DOHH2 (cell line): ENCODE measurements around the gene BRINP2.

Experiments used
- EZH2phosphoT487 ChIP-seq: fragments of 200-600 bp; sonication (generic); IDR thresholded peaks from 2 replicates; pipeline ENCODE4 v1.6.1; 2017; ENCODE audit warnings: borderline replicate concordance, mild to moderate bottlenecking, antibody characterized with exemption, low read length, moderate library complexity, mixed read lengths
- TF ChIP-seq, protein P1 (sequence below): fragments of 200-600 bp; sonication (generic); IDR thresholded peaks from one replicate; pipeline ENCODE4 v1.5.1; 2014; ENCODE audit warnings: antibody characterized with exemption, mild to moderate bottlenecking, low read depth, low read length; ENCODE audit not compliant: poor library complexity, severe bottlenecking

DNA sequence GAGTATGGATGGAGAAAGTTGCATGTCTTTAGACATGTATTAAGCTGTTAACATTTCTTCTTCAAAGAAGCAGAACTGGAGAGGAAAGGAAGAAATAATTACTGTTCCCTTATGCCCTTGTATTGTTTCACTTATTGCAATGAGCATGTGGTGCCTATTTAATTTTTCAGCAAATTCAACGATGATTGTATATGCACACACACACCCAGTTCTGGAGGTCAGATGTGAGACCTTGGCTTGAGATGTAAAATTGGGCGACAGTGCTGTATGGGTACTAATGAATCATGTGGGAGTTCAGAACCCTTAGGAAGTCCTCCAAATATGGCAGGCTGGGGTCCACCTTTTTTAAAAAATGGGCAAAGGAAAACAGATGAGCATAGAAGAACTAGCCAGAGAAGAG lies 27.5 kb downstream of the BRINP2 start:
- TF ChIP-seq, protein P1, sequence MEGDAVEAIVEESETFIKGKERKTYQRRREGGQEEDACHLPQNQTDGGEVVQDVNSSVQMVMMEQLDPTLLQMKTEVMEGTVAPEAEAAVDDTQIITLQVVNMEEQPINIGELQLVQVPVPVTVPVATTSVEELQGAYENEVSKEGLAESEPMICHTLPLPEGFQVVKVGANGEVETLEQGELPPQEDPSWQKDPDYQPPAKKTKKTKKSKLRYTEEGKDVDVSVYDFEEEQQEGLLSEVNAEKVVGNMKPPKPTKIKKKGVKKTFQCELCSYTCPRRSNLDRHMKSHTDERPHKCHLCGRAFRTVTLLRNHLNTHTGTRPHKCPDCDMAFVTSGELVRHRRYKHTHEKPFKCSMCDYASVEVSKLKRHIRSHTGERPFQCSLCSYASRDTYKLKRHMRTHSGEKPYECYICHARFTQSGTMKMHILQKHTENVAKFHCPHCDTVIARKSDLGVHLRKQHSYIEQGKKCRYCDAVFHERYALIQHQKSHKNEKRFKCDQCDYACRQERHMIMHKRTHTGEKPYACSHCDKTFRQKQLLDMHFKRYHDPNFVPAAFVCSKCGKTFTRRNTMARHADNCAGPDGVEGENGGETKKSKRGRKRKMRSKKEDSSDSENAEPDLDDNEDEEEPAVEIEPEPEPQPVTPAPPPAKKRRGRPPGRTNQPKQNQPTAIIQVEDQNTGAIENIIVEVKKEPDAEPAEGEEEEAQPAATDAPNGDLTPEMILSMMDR: no peak
- TF ChIP-seq EZH2phosphoT487: no peak
